GM12891 (cell line): ENCODE results near the gene USH2A.

ENCODE experiments used
- POLR2AphosphoS5 ChIP-seq: IDR thresholded peaks from 2 replicates; pipeline ENCODE4 v1.6.1; 2011; ENCODE audit warnings: low read depth, low read length, control low read depth
- POU2F2 ChIP-seq: IDR thresholded peaks from 2 replicates; pipeline ENCODE4 v1.6.1; 2011; ENCODE audit warnings: low read depth, mild to moderate bottlenecking, control low read depth, low read length, moderate library complexity

- TF ChIP-seq POU2F2 (no peak), POLR2AphosphoS5 (no peak)
These were observed 41.2 kb upstream of the USH2A start for GRCh38 chr1:216464489-216464888.
